Thoracic aorta endothelial cell (primary cell): ENCODE data around the gene RSPH6A. TPM values are rescaled to one million over a fixed set of nuclear protein-coding genes. Genes with fewer than 3 reads are reported as not detected.

Experiments used
- total RNA-seq: library from RNA; depleted of rRNA; stranded (reverse); fragments of >200 nt; gene quantifications from 2 replicates; pipeline ENCODE4 v1.2.3, GENCODE V29; 2012

RSPH6A gene
- total RNA-seq = 0.13 and 0.14 TPM in 2 replicates

GRCh38 chr19:45814851-45815480 lies at the start of gene RSPH6A:
Gene RSPH6A, minus strand, starts transcription at chr19:45815308. Its CDS starts 132 bp downstream, at chr19:45815176.

DNA sequence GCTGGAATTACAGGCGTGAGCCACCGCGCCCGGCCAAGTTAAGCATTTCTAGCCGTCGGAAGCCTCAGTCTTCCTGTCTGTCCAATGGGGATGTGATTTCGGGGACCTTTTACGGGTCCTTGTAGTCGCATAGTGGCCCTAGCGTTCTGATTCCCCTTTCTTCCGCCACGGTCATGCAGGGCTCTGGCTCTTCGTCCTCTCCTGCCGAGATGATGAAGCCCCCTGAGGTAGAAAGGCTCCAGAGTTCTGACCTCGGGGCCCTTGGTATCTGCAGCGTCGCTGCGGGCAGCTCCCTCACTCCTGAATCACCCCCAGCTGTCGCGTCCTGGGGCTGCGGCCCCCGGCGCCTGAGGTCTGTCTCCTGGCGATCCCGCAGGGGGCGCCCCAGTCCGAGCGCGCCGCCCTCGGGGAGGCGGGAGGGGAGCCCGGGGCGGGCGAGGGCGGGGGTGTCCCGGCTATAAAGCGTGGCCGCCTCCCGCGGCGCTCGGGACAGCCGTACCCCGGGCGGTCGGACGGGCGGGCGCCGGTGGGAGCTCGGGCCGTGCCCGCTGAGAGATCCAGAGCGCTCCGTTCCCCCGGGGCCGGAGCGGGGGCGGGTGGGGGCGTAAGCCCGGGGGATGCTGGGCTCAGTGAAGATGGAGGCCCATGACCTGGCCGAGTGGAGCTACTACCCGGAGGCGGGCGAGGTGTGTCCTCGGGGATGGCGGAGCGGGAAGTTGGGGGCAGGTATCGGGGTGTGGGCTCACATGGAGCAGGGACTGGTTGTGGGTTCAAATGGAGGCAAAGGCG lies 48.9 kb upstream of the RSPH6A start, which contains the start of gene FOXA3:
TSS of gene FOXA3 (plus strand) at position 487 of the 789 bp plus-strand sequence. CDS start at position 618, 131 bp downstream.

DNA sequence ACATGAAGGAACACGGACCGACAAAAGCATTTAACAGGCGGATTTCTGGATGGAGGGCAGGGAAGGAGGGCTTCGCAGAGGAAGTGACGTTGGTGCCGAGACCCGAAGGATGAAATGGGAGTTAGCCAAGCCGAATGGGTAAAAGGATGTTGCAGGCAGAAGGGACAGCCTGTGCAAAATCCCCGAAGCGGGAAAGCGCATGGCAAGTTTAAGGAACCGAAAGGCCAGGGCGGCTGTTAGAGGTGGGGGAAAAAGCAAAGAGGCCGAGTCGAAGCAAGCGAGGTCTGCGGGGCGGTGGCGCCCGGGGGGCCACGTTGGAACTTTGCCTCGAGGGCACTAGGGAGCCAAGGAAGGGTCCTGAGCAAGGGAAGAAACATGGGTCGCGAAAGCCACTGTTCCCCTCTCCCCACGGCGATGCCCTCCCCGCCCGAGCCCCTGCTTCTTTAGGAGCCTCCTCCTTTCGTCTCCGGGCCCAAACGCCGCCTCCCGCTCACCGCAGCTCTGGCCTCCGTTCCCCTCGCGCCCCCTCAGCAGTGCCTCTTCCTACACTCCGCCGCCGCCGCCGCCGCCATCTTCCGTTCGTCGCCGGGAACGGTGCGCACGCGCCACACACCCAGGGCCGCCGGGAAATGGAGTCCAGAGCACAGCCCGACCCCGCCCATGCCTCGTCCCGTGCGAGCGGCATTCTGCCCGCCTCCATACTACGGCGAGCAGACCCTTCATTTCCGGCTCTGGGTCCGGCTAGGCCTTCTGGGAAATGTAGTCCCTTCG lies 47.6 kb upstream of the RSPH6A start, which contains the start of gene SYMPK:
TSS of gene SYMPK (minus strand) at position 584 of the 771 bp plus-strand sequence. CDS start 8,652 bp downstream, outside the sequence.

DNA sequence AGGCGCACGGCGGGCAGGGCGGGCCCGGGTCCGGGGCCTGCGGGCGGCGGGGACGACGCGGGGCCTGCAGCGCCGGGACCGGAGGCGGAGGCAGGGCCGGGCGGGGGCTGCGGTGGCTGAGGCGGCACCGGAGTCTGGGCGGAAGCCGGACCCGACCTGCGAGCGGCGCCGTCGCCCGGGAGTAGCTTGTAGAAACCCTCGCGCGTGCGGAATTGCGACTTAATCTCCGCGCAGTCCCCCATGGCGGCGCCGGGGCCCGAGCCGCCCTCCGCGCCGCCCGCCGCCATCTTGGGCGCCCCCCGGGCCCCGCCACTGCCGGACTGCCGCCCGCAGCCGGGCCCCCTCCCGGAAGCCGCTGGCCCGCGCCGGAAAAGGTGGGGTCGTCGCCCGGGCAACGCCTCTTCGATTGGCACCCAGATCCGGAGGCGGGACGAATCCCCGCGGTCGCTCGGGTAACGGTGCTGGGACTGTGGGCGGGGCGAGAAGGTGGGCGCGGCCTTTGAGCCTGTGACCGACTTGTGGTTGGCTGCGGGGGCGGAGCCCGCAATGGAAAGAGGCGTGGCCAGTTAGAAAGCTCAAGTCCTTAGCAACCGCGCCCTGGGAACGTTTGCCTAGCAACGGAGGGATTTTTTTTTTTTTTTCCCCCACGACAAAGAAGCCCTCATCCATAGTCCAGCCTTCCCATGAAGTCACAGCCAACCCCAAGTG lies 22.5 kb downstream of the RSPH6A start, which contains the start of gene DMWD:
TSS of gene DMWD (minus strand) at position 376 of the 708 bp plus-strand sequence. CDS start at position 287, 89 bp downstream.

GRCh38 chr19:45782162-45782691 lies 32.9 kb downstream of the RSPH6A start, which contains the start of gene DMPK:
Gene DMPK, minus strand, starts transcription at chr19:45782490. Its CDS starts 138 bp downstream, at chr19:45782352.

DNA sequence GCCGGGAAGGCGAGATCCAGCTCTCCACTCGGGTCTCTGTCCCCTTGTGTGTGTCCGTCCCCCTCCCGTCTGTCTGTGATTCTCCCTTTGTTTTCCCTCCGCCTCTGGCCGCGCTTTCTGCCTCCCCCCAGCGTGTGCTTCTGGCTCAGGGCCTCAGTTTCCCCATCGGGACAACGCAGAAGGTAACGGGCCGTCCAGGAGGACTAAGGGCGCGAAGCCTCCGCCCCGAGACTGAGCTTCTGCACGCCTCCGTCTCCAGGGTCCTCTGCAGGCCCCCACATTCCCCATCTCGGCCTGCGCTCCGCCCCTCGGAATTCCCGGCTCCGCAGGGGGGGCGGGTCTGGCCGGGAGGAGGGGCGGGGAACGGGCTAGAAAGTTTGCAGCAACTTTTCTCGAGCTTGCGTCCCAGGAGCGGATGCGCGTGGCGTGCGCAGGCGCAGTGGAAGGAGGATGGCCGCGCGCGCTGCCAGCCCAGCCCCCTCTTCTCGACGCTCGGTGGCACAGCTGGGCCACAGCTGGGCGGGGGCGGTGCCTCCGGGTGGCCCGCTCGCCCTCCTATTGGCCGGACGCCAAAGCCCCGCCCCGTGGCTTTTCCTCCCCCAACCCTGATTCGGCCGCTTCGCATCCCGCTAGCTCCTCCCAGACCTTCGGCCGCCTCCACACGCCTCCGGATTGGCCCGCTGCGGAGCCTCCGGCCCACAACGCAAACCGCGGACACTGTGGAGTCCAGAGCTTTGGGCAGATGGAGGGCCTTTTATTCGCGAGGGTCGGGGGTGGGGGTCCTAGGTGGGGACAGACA lies 45.9 kb downstream of the RSPH6A start, which contains the start of gene SIX5:
TSS of gene SIX5 (minus strand) at position 269 of the 799 bp plus-strand sequence. CDS start 408 bp downstream, outside the sequence.

Other genes with a start within 250 kb of the RSPH6A start
- gene OPA3, start 230.5 kb downstream of the RSPH6A start, total RNA-seq = 10.4 and 14.6 TPM in 2 replicates
- 10.0 and 15.7 TPM in 2 replicates for gene GPR4, start 213.1 kb downstream of the RSPH6A start, total RNA-seq
- gene EML2, start 175.9 kb downstream of the RSPH6A start, total RNA-seq = 17.2 and 17.7 TPM in 2 replicates
- gene GIPR, start 147.1 kb downstream of the RSPH6A start, total RNA-seq = not detected in 2 replicates
- 195 and 253 TPM in 2 replicates for gene SNRPD2, start 123.4 kb downstream of the RSPH6A start, total RNA-seq
- 19.4 and 26.7 TPM in 2 replicates for gene QPCTL, start 122.6 kb downstream of the RSPH6A start, total RNA-seq
- gene FBXO46, start 84.4 kb downstream of the RSPH6A start, total RNA-seq = 9.8 and 12.1 TPM in 2 replicates
- not detected in 2 replicates for gene MEIOSIN, start 81.9 kb downstream of the RSPH6A start, total RNA-seq
- gene SIX5, start 46.1 kb downstream of the RSPH6A start, total RNA-seq = 4.1 and 6.4 TPM in 2 replicates
- 13.4 and 13.5 TPM in 2 replicates for gene DMPK, start 32.8 kb downstream of the RSPH6A start, total RNA-seq
- gene DMWD, start 22.5 kb downstream of the RSPH6A start, total RNA-seq = 39.4 and 47.8 TPM in 2 replicates
- gene SYMPK, start 47.8 kb upstream of the RSPH6A start, total RNA-seq = 38.3 and 47.0 TPM in 2 replicates
- gene FOXA3, start 49.0 kb upstream of the RSPH6A start, total RNA-seq = not detected in 2 replicates
- gene IRF2BP1, start 70.8 kb upstream of the RSPH6A start, total RNA-seq = 16.1 and 22.4 TPM in 2 replicates
- 2.4 and 2.7 TPM in 2 replicates for gene MYPOP, start 87.3 kb upstream of the RSPH6A start, total RNA-seq
- not detected in 2 replicates for gene NANOS2, start 99.5 kb upstream of the RSPH6A start, total RNA-seq
- 8.5 and 16.4 TPM in 2 replicates for gene NOVA2, start 158.6 kb upstream of the RSPH6A start, total RNA-seq
- 6.0 and 6.8 TPM in 2 replicates for gene CCDC61, start 180.2 kb upstream of the RSPH6A start, total RNA-seq
- not detected in 2 replicates for gene PGLYRP1, start 207.7 kb upstream of the RSPH6A start, total RNA-seq
- gene IGFL4, start 225.7 kb upstream of the RSPH6A start, total RNA-seq = 0.13 TPM in 1 of 2 replicates, not detected in the other